Endothelial cell (in vitro differentiated cells): Measurements from ENCODE around the gene ZEB2. TPM values are rescaled to one million over a fixed set of nuclear protein-coding genes. Genes with fewer than 3 reads are reported as not detected.
A peak's percentile ranks its signal among the peaks of the same experiment; 100 is the strongest.

ENCODE experiments used
- DNase-seq: peaks from one replicate; pipeline ENCODE4 v3.0.0; 2021; ENCODE audit warnings: low spot score
- H3K27ac Mint-ChIP-seq: one replicate; pipeline ENCODE4 v1.8.0; 2021; ENCODE audit warnings: mixed read lengths, inconsistent platforms; ENCODE audit not compliant: unreplicated experiment
- H3K27me3 Mint-ChIP-seq: one replicate; pipeline ENCODE4 v1.8.0; 2021; ENCODE audit warnings: mild to moderate bottlenecking, moderate library complexity, mixed read lengths, inconsistent platforms; ENCODE audit not compliant: unreplicated experiment
- H3K36me3 Mint-ChIP-seq: one replicate; pipeline ENCODE4 v1.8.0; 2021; ENCODE audit warnings: mild to moderate bottlenecking, low read depth, mixed read lengths, inconsistent platforms; ENCODE audit not compliant: unreplicated experiment
- H3K4me1 Mint-ChIP-seq: one replicate; pipeline ENCODE4 v1.8.0; 2021; ENCODE audit warnings: mild to moderate bottlenecking, mixed read lengths, inconsistent platforms; ENCODE audit not compliant: unreplicated experiment
- H3K4me3 Mint-ChIP-seq: one replicate; pipeline ENCODE4 v1.8.0; 2021; ENCODE audit warnings: mild to moderate bottlenecking, mixed read lengths, inconsistent platforms; ENCODE audit not compliant: unreplicated experiment
- H3K9me3 Mint-ChIP-seq: one replicate; pipeline ENCODE4 v1.8.0; 2021; ENCODE audit warnings: mixed read lengths, inconsistent platforms; ENCODE audit not compliant: unreplicated experiment
- CTCF ChIP-seq: fragments of 200-600 bp; sonication (generic); IDR thresholded peaks from one replicate; pipeline ENCODE4 v1.5.0; 2021; ENCODE audit warnings: antibody characterized with exemption; ENCODE audit not compliant: unreplicated experiment
- total RNA-seq: library from RNA; stranded (reverse); fragmentation: NEBNext Ultra II Directional; extraction: Animal tissue kit (Norgen Biotek cat#: 25700); gene quantifications from one replicate; pipeline ENCODE4 v1.2.1, GENCODE V29; 2021; ENCODE audit not compliant: unreplicated experiment

Gene ZEB2
- total RNA-seq, 1 donor from 2014 or later, result 109 TPM

DNA sequence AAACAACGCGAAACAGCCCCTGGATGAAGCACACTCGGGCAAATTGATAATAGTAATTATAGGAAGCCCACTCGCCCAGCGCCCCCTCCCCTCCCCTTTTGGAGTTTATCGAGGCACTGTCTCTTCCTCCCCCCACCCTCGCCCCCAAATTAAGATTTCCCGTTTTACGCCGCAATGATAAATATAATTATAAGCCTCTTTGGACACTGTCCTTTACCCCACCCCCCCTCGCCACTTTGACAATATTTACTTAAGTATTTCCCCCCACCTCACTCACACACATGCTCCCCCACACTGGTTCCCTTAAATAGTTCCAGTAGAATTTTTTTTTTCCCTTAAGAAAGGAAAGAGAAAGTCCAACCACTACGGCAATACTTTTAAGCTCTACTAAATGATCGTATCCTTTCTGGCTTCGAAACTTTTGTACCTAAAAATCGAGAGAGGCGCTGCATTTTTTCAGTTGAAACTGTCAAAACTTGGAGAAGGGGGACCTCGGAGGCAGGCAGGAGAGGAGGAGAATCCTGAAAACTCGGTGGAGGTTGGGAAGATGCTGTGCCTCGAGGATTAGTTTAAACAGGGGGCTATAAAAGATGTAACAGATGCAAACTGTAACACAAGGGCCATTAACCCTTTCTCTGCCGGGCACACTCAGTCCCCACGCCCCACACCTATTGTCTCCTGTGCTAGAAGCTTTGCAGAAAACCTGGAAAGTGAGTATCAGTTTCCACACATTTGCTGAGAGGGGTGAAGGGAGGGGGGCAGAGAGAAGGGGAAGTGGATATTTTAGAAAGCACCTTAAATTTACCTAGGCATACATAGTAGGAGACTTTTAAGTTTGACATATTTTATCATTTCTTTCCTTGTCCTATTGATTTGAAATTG, 1.8 kb downstream of the ZEB2 start:
- Mint-ChIP-seq H3K27ac (no peak overlapping the region), H3K4me1 (peaks cover 38% of the 10 kb centered on the region), H3K36me3 (peaks cover 26% of the 10 kb centered on the region), H3K9me3 (no peaks in the 10 kb centered on the region), H3K27me3 (peaks cover 11% of the 10 kb centered on the region), H3K4me3 (no peak overlapping the region)
- no peak for DNase-seq
- TF ChIP-seq CTCF, result no peak

GRCh38 chr2:144516981-144517865, 2.7 kb downstream of the ZEB2 start:
- Mint-ChIP-seq H3K36me3 (peaks cover 31% of the 10 kb centered on the region), H3K4me1 (peaks cover 38% of the 10 kb centered on the region), H3K27ac (peak overlapping the region; percentile 98), H3K4me3 (no peak overlapping the region), H3K9me3 (no peaks in the 10 kb centered on the region), H3K27me3 (peaks cover 7% of the 10 kb centered on the region)
- TF ChIP-seq CTCF, result no peak
- DNase-seq, result no peak

DNA sequence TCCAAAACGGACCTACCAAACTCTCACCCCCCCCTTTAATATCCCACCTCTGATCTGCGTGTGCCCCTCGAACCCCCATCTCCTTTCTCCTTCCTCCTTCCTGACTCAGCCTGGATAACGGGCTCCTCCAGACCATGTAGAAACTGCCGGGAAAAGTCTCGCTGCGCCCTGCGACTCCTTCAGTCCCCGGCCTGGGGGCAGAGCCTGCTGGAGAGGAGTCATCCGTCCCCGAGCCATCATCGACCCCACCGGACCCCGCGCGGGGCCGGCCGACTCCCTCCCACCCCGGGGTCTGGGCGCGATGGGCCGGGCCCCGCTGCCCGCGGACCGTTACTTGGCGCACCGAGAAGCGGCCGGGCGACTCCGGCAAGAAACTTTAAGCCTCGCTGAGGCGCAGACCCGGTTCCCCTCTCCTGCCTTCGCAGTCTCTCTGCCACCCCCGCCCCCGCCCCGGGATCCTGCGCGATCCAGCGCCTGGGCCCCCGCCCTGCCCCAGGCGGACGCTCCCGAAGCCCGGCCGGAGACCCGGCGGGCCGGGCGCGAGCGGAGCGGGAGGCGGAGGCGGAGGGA, 3.4 kb downstream of the ZEB2 start:
- Mint-ChIP-seq H3K4me1 (peaks cover 42% of the 10 kb centered on the region), H3K27ac (peak overlapping the region; percentile 81), H3K36me3 (peaks cover 32% of the 10 kb centered on the region), H3K4me3 (peak overlapping the region; percentile 97), H3K9me3 (no peaks in the 10 kb centered on the region), H3K27me3 (peaks cover 5% of the 10 kb centered on the region)
- TF ChIP-seq CTCF, result no peak
- no peak for DNase-seq

DNA sequence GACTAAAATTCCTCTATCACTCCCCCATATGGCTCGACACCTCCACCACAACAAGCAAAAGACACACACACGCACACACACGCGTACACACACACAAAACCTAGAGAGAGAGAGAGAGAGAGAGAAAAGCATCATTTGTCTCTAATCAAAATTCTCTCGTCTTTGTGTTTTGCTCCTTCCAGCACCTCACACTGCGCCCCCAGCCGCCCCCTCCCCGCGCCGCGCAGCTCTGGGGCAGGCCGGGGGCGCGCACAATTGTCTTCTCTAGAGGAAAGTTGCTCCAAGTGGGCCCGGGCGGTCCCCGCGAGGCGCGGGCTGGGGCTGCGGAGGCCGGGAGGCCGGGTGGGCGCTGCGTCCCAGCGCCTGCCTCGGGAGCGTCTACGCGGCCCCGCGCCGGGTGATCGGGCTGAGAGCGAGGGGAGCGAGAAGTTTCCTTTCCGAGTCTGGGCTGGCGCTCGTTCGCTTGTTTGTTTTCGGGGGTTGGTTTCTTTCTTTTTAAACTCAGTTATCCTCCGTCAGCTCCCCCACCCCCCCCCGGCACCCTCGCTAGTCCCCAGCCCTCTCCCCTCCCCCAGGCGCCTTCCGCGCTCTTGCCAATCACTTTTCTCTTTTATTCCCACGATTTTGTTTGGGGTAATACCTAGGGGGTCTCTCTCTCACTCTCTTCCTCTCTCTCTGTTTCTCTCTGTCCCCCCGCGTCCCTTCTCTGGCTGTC, 4.1 kb downstream of the ZEB2 start:
- peak overlapping the region; percentile 91 for H3K27ac Mint-ChIP-seq
- H3K36me3 Mint-ChIP-seq, result peaks cover 32% of the 10 kb centered on the region
- TF ChIP-seq CTCF, result no peak
- H3K9me3 Mint-ChIP-seq, result no peaks in the 10 kb centered on the region
- peak; percentile 50 for DNase-seq
- peaks cover 43% of the 10 kb centered on the region for H3K4me1 Mint-ChIP-seq
- peak overlapping the region; percentile 98 for H3K4me3 Mint-ChIP-seq
- H3K27me3 Mint-ChIP-seq, result peaks cover 5% of the 10 kb centered on the region
